ENCODE data around the gene INTS12.
"Not testable (repeated sequence)": the region's sequence is repeated elsewhere in the genome, so short reads cannot be mapped to it uniquely, and the experiment has no call there.

Gene INTS12, protein sequence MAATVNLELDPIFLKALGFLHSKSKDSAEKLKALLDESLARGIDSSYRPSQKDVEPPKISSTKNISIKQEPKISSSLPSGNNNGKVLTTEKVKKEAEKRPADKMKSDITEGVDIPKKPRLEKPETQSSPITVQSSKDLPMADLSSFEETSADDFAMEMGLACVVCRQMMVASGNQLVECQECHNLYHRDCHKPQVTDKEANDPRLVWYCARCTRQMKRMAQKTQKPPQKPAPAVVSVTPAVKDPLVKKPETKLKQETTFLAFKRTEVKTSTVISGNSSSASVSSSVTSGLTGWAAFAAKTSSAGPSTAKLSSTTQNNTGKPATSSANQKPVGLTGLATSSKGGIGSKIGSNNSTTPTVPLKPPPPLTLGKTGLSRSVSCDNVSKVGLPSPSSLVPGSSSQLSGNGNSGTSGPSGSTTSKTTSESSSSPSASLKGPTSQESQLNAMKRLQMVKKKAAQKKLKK

DNA sequence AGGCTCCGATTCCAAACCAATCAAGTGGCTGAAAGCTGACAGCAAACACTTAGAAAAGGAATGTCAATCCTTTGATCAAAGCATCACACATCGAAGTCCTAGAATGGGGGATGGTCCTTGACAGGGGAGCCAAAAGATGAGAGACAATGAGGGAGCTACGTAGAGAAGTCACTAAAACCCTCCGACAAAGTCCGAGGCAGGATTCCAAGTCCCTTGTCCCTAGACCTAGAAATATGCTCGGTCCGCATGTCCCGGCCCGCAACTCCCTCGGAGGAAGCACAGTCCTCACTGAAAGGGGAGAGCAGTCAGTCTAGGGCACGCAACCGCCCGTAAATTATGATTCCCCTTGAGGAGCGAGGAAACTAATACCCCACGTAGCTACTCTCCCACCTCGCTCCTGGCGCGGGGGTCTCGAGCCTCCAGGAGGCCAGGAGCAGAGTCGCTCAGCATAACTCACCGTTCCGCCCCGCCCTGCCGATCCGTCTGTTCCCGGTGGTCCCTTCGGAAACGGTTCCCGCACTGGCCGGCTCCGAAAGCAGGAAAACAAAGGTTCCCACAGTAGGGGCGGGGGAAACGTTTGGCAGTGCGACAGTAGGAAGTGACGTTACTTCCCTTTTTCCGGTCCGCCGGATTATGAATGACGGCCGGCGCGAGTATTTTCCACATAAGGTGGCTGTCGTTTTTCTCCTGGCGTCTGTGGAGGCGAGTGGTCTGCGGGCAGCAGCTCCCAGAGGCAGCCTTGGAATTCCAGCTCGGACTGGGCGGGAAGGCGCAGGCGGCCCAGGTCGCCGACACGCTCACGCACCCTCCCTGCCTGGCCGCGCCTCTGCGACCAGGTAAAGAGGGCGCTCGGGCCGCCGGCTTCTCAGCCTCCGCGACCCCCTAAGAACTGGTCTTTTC is at the start of gene INTS12, which contains the start of gene GSTCD:
INTS12 (minus strand) TSS at position 509 of the 900 bp plus-strand sequence. CDS start 8,684 bp downstream, outside the sequence.
GSTCD (plus strand) TSS at position 604 of the 900 bp plus-strand sequence. CDS start 8,830 bp downstream, outside the sequence.
- peak; percentile 46 to 96 (median 86) for DNase-seq

DNA sequence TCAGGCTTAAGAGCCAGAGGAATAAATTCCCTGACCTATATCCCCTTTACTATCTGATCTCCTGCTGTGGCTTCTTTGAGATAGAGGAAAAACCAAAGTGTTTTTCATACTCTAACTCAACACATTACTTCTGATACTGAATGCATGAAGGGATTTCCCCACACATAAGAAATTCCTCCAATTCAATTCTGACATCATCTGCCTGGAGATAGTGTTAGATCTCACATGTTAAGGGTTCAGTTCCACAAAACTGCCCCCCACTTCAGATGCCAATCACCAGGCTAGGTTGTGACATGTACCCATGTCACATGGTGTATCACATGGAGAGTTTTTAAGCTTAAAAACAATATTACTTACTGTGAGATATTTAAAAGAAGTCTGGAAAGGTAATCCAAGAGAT is 46.9 kb upstream of the INTS12 start:
- DNase-seq, result no peak

DNA sequence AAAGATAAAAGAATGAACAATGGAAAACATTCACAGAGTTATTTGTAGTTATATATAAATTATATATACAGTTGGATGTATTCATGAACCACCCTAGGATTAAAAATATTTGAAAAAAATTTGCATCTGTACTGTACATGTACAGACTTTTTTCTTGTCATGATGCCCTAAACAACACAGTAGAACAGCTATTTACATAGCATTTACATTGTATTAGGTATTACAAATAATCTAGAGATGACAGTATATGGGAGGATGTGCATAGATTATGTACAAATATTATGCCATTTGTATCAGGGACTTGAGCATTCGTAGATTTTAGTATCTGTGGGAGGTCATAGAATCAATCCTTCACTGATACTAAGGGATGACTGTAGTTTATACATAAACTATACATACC is 44.9 kb upstream of the INTS12 start:
- DNase-seq, result no peak

DNA sequence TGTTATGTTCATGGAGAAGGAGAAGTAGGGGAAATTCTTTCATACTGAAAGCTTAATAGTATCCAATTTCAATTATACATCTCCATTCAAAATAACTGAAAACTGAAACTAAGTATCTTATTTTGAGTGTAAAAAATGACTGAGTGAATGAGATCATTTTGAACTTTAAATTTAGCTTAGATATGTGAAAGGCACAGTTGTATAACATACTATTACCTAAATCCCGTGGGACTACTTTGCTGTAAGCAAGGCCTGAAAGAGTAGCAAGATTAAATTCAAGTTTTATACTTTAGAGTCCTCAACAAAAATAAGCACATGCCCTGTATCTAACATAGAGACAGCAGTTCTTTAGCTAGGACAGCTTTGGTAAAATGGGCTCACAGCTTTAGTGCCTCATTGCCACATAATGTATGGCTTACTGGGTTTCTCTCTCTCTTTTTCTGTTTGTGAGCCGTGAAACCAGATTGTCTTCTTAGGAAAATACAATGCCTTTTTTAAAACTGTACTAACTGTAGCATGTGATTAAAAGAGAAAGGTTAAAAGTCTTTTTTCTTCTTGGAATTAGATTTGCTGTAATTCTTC is 43.3 kb upstream of the INTS12 start:
- DNase-seq, result no peak

DNA sequence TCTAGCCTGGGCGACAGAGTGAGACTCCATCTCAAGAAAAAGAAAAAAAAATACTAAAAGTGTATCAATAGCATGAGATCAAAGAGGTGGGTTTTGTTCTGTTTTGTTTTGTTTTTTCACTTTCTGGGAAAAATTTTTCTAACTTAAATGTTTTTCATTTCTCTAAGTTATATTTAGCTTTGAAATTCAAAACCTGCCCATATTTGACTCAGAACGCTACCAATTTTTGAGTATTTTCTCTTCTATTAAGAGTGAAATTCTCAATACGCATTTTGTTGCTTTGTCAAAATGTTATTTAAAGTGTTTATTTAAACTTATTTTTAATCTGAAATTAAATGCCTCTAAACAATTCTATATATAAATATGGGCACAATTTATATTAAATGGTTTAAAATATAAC is 39.7 kb upstream of the INTS12 start:
- DNase-seq, result no peak

- DNase-seq, result no peak
Observed at GRCh38 chr4:105741548-105741947, 33.1 kb upstream of the INTS12 start.

- not testable (repeated sequence) for DNase-seq
Observed at GRCh38 chr4:105735217-105735616, 26.7 kb upstream of the INTS12 start.

DNA sequence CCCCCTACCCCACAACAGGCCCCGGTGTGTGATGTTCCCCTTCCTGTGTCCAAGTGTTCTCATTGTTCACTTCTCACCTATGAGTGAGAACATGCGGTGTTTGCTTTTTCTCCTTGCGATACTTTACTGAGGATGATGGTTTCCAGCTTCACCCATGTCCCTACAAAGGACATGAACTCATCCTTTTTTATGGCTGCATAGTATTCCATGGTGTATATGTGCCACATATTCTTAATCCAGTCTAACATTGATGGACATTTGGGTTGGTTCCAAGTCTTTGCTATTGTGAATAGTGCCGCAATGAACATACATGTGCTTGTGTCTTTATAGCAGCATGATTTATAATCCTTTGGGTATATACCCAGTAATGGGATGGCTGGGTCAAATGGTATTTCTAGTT is 21.4 kb upstream of the INTS12 start:
- DNase-seq, result not testable (repeated sequence)

DNA sequence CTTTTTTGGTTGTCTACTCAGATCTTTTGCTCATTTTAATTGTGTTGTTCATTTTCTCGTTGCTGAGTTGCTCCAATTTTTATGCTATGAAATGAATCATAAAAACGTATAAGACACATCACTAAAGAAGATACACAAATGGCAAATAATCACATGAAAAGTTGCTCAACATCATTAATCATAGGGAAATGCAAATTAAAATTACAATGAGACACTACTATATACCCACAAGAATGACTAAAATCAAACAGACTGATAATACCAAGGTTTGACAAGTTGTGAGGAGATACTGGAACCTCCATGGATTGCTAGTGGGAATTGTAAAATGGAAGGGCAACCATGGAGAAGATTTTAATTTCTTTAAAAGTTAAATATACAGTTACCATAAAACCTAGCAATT is 17.1 kb upstream of the INTS12 start:
- DNase-seq, result no peak

GRCh38 chr4:105719204-105719603 is 10.7 kb upstream of the INTS12 start:
- DNase-seq, result no peak

DNA sequence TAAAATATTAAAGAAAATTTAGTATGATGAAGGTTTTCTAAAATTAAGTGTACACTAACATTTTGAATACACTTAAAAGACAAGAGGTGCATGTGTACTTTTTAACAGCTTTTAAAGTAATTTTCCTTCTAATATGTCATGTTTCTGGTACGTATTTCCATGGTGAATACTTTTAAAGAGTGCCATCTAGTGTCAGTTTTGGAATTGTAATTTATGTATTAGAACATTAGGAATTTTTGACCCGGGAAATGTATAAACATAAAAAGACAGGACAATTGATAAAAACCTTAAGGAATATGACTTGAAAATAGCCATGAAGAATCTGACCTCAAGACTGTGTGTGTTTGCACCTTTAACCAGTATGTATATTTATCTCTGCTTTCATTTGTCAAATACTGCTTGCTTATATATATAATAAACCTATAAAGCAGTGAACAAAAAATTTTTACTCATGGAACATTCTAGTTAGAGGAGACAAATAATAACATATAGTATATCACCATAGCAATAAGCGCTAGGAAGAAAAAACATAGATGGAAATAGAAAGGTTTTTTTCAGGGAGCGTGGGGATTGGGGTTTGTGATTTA is 7.3 kb upstream of the INTS12 start:
- DNase-seq, result no peak

GRCh38 chr4:105714932-105715331 is 6.4 kb upstream of the INTS12 start:
- no peak for DNase-seq

DNA sequence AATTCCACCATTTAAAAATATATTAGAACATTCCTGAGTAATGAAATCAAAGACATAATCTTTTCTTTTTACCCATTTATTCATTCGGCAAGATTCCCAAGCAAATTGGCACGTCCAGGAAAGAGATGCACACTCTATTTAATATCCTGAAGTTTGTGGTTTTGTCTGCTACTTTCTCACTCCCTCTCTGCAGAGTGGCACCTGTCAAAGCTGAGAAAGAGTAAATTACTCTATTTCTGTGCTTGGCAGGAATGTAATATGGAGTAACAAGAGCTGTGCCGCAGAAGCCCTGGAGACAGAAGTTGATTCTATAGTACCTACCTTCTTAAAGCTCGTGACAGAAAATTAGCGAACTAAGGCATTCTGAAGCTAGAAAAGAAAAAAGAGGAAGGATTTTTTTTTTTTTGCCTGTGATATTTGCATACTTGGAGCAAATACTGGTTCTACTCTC is 5.6 kb upstream of the INTS12 start:
- no peak for DNase-seq

- no peak for DNase-seq
Observed at GRCh38 chr4:105712766-105713165, 4.3 kb upstream of the INTS12 start.

GRCh38 chr4:105710678-105711077 is 2.2 kb upstream of the INTS12 start:
- DNase-seq, result no peak

DNA sequence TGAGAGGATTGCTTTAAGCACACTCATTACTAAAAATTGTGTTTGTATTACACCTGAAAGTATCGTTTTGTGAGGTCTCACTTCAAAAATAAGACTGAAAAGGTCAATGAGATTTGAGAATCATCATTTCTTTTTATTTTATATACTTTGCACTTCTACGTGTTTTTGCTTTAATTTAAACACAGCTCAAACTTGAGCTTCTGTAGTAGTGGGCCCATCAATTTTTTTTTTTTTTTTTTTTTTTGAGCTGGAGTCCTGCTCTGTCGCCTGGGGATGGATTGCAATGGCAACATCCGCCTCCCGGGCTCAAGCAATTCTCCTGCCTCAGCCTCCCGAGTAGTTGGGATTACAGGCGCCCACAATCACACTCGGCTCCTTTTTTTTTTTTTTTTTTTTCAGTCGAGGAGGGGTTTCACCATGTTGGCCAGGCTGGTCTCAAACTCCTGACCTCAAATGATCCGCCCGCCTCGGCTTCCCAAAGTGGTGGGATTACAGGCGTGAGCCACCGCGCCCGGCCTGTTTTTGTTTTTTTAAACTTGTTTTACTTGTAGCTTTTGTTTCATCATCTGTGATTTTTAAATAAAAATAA is 1.6 kb upstream of the INTS12 start:
- DNase-seq, result no peak

DNA sequence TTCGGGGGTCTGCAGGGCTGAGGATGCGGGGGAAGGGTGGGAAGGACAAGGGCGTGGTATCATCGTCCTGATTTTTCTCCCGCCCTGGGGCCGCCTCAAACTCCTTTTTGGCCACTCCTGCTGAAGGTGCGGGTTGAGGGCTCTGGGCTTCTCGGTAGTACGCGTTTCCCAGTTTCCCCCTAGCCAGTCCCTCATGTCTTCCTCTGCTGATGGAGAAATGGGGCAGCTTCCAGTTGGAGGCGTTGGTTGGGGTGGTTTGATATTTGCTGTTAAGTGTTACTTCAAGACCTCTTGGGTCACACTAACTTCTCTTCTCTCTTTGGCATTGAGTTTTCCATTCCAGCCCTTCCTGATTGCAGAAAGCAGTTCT is 577 bp upstream of the INTS12 start:
- peak in 8 of 56 donors; percentile 16 to 49 (median 41) for DNase-seq

GRCh38 chr4:105707782-105708180 is 708 bp downstream of the INTS12 start:
- DNase-seq, result no peak

GRCh38 chr4:105698607-105699006 is 9.9 kb downstream of the INTS12 start:
- no peak for DNase-seq

- DNase-seq, result not testable (repeated sequence)
Observed at GRCh38 chr4:105695832-105696231, 12.7 kb downstream of the INTS12 start.

DNA sequence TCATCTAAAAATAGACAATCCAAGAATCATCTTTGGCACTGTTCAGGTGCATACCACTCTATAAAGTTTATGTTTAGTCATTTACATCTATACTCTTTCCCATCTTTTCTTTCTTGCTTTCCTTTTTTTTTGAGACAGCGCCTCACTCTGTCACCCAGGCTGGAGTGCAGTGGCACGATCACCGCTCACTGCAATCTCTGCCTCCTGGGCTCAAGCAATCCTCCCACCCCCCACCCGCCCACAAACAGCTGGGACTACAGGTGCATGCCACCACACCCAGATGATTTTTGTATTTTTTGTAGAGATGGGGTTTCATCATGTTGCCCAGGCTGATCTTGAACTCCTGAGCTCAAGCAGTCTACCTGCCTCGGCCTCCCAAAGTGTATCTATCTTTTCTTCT is 13.7 kb downstream of the INTS12 start:
- not testable (repeated sequence) for DNase-seq

All from nucleus accumbens (tissue), 56 donors.